Keratinocyte (primary cell): Measurements from ENCODE around the gene MRTFA. TPM values are rescaled to one million over a fixed set of nuclear protein-coding genes. Genes with fewer than 3 reads are reported as not detected.

Experiments used
- DNase-seq: peaks from one replicate; pipeline ENCODE4 v3.0.0-alpha.2; 2011; ENCODE audit warnings: low read depth, missing footprints, low spot score
- FAIRE-seq: peaks from 2 replicates; lab custom pipeline; 2011; peaks lifted over from hg19 to GRCh38; lab: Jason Lieb, UNC
- H2AFZ ChIP-seq: 2 replicates; pipeline ENCODE4 v1.6.0; 2012; ENCODE audit warnings: low read length, control low read depth, inconsistent platforms; ENCODE audit not compliant: control insufficient read depth
- H3K27ac ChIP-seq: 2 replicates; pipeline ENCODE4 v1.5.1; 2011; ENCODE audit warnings: low read length; ENCODE audit not compliant: control insufficient read depth, insufficient read depth
- H3K27me3 ChIP-seq: 3 replicates; pipeline ENCODE4 v1.6.0; 2011; ENCODE audit warnings: low read length; ENCODE audit not compliant: control insufficient read depth, insufficient read depth; ENCODE audit errors: extremely low read depth
- H3K36me3 ChIP-seq, 2 experiments: 2 replicates in 1 of 2; 3 replicates in 1 of 2; pipeline ENCODE4 v1.5.1; 2011; ENCODE audit warnings: low read length in 2 of 2, mild to moderate bottlenecking in 1 of 2; ENCODE audit not compliant: control insufficient read depth in 2 of 2, insufficient read depth in 2 of 2; ENCODE audit errors: extremely low read depth in 1 of 2
- H3K4me1 ChIP-seq: 3 replicates; pipeline ENCODE4 v1.5.1; 2011; ENCODE audit warnings: low read length; ENCODE audit not compliant: control insufficient read depth, insufficient read depth; ENCODE audit errors: extremely low read depth
- H3K4me2 ChIP-seq: 3 replicates; pipeline ENCODE4 v1.6.0; 2011; ENCODE audit warnings: low read depth, low read length; ENCODE audit not compliant: control insufficient read depth, insufficient read depth; ENCODE audit errors: extremely low read depth
- H3K4me3 ChIP-seq, 3 experiments: fragments of 200-600 bp in 1 of 3; sonication (generic) in 1 of 3; 2 replicates in 2 of 3; 3 replicates in 1 of 3; pipeline ENCODE4 v1.5.1; 2011 to 2016; ENCODE audit warnings: low read length in 3 of 3, mild to moderate bottlenecking in 3 of 3, control low read depth in 2 of 3, inconsistent platforms in 1 of 3, low read depth in 1 of 3, mixed read lengths in 1 of 3, mixed run types in 1 of 3, moderate library complexity in 1 of 3; ENCODE audit not compliant: control insufficient read depth in 2 of 3, insufficient read depth in 2 of 3; ENCODE audit errors: extremely low read depth in 1 of 3
- H3K79me2 ChIP-seq: 2 replicates; pipeline ENCODE4 v1.6.0; 2012; ENCODE audit warnings: low read length; ENCODE audit not compliant: control insufficient read depth, insufficient read depth
- H3K9ac ChIP-seq: 3 replicates; pipeline ENCODE4 v1.6.0; 2011; ENCODE audit warnings: low read length; ENCODE audit not compliant: control insufficient read depth, insufficient read depth; ENCODE audit errors: extremely low read depth
- H3K9me1 ChIP-seq: 3 replicates; pipeline ENCODE4 v1.6.0; 2011; ENCODE audit warnings: low read length; ENCODE audit not compliant: control insufficient read depth, insufficient read depth; ENCODE audit errors: extremely low read depth
- H3K9me3 ChIP-seq: 2 replicates; pipeline ENCODE4 v1.5.1; 2012; ENCODE audit warnings: low read depth, low read length; ENCODE audit not compliant: control insufficient read depth
- H4K20me1 ChIP-seq: 3 replicates; pipeline ENCODE4 v1.6.0; 2011; ENCODE audit warnings: low read length; ENCODE audit not compliant: control insufficient read depth, insufficient read depth; ENCODE audit errors: extremely low read depth
- CTCF ChIP-seq, 3 experiments: IDR thresholded peaks in 1 of 3; conservative IDR thresholded peaks in 1 of 3; optimal IDR thresholded peaks in 1 of 3; 2 replicates in 2 of 3; 3 replicates in 1 of 3; pipeline versions ENCODE3 to v1.5.1; 2011; ENCODE audit warnings: low read length in 3 of 3, mild to moderate bottlenecking in 3 of 3, moderate library complexity in 2 of 3, control low read depth in 1 of 3, inconsistent platforms in 1 of 3; ENCODE audit not compliant: insufficient read depth in 2 of 3; ENCODE audit errors: extremely low read depth in 1 of 3
- EZH2 ChIP-seq: IDR thresholded peaks from one replicate; pipeline ENCODE4 v1.6.1; 2012; ENCODE audit warnings: inconsistent platforms, mild to moderate bottlenecking, low read length, moderate library complexity
- dilution Hi-C: fragments of 300-500 bp; cut with MboI; formaldehyde crosslinking; loops from one replicate; pipeline ENCODE4 v1.7.0; 2020; ENCODE audit warnings: low sequenced_read_pairs; ENCODE audit not compliant: extremely low pct_ligation_motif_present
- polyA plus RNA-seq, 5 experiments: library from polyadenylated mRNA; depleted of rRNA in 3 of 5; stranded (reverse) in 3 of 5; stranded (forward) in 1 of 5; unstranded in 1 of 5; fragments of >200 nt; gene quantifications; 1 replicate in 1 of 5; 2 replicates in 3 of 5; 3 replicates in 1 of 5; pipeline versions ENCODE4 v1.2.1 to v1.2.3, GENCODE V29; 2011 to 2012; ENCODE audit warnings: missing spikeins in 2 of 5, low read depth in 1 of 5, low replicate concordance in 1 of 5

The MRTFA gene
- polyA plus RNA-seq, 1 donor (not counting 4 experiments of a cell fraction or from before 2014, with no cell fraction given), result 6.5 TPM

GRCh38 chr22:40631925-40632324 lies 4.6 kb downstream of the MRTFA start:
- Histone ChIP-seq H2AFZ (no peak overlapping the region), H3K79me2 (peaks cover 95% of the 10 kb centered on the region), H3K4me1 (peaks cover 33% of the 10 kb centered on the region), H3K4me2 (no peak overlapping the region), H3K27ac (no peak overlapping the region), H3K9me3 (no peaks in the 10 kb centered on the region), H3K9ac (no peak overlapping the region), H3K4me3 (no peak overlapping the region), H4K20me1 (peaks cover 27% of the 10 kb centered on the region), H3K9me1 (no peaks in the 10 kb centered on the region), H3K36me3 (no peaks in the 10 kb centered on the region), H3K27me3 (no peaks in the 10 kb centered on the region)
- dilution Hi-C loops, result loop anchor here (25.0 kb wide), 1 partner anchor 95 kb away; no protein-coding TSS in a partner anchor
- DNase-seq (no peak), FAIRE-seq (no peak)
- TF ChIP-seq CTCF (optimal IDR thresholded peaks at IDR 0.05 in 1 of 3, IDR thresholded peaks at IDR 0.05 in 1 of 3, conservative IDR thresholded peaks at IDR 0.05 in 1 of 3; ENCODE audit: extremely low read depth in 1 of 3, insufficient read depth in 2 of 3, low read length in 3 of 3), result no peak
- TF ChIP-seq EZH2, result no peak

- Histone ChIP-seq H3K79me2 (peaks cover 99% of the 10 kb centered on the region), H3K4me3 (peak overlapping the region in 2 of 3 experiments; percentile 2 to 10), H3K9me3 (no peaks in the 10 kb centered on the region), H4K20me1 (peaks cover 27% of the 10 kb centered on the region), H2AFZ (no peak overlapping the region), H3K4me1 (peaks cover 22% of the 10 kb centered on the region), H3K36me3 (peaks cover 0 to 3% of the 10 kb centered on the region in 2 experiments), H3K4me2 (peak overlapping the region; percentile 63), H3K27me3 (no peaks in the 10 kb centered on the region), H3K9ac (no peak overlapping the region), H3K9me1 (no peaks in the 10 kb centered on the region), H3K27ac (peak overlapping the region; percentile 15)
- DNase-seq (no peak), FAIRE-seq (peak; percentile 90)
- dilution Hi-C loops, result loop anchor here (25.0 kb wide), 1 partner anchor 91 kb away; no protein-coding TSS in a partner anchor
- TF ChIP-seq EZH2 (no peak), CTCF (optimal IDR thresholded peaks at IDR 0.05 in 1 of 3, IDR thresholded peaks at IDR 0.05 in 1 of 3, conservative IDR thresholded peaks at IDR 0.05 in 1 of 3; ENCODE audit: extremely low read depth in 1 of 3, insufficient read depth in 2 of 3, low read length in 3 of 3) (no peak)
Measured at GRCh38 chr22:40628354-40629042, 8.0 kb downstream of the MRTFA start.
